ENCODE results near the gene UST. TPM values are rescaled to one million over a fixed set of nuclear protein-coding genes. Genes with fewer than 3 reads are reported as not detected.

Gene UST
- polyA plus RNA-seq, 4 donors: 0.81 to 4.0 (median 1.4) TPM; not detected in 1

GRCh38 chr6:149024361-149024760 is 277.5 kb downstream of the UST start:
- no peaks in the 10 kb centered on the region for H3K36me3 ChIP-seq (ENCODE audit: control insufficient read depth in 3 of 3, insufficient read depth in 2 of 3, low read depth in 1 of 3, low read length in 3 of 3)
- H3K9me3 ChIP-seq (ENCODE audit: control insufficient read depth in 2 of 2, insufficient read depth in 1 of 2, low read depth in 1 of 2, low read length in 1 of 2): peaks cover 0 to 5% of the 10 kb centered on the region in 2 donors
- H3K4me3 ChIP-seq (ENCODE audit: low read depth in 1 of 3, low read length in 3 of 3): no peak overlapping the region
- no peaks in the 10 kb centered on the region for H3K4me1 ChIP-seq (ENCODE audit: control insufficient read depth in 3 of 3, insufficient read depth in 2 of 3, low read depth in 1 of 3, low read length in 2 of 3)
- FAIRE-seq (no peak), DNase-seq (no peak)
- WGBS, 3 donors: 80 to 87% (median 84%) methylated on average over 1 of the region's 1 CpG
- no peaks in the 10 kb centered on the region for H3K27me3 ChIP-seq (ENCODE audit: control insufficient read depth in 3 of 3, insufficient read depth in 3 of 3, low read length in 3 of 3)
- no peak overlapping the region for H3K27ac ChIP-seq (ENCODE audit: low read depth in 1 of 3, low read length in 2 of 3)

GRCh38 chr6:149025061-149025460 is 278.2 kb downstream of the UST start:
- H3K4me1 ChIP-seq (ENCODE audit: control insufficient read depth in 3 of 3, insufficient read depth in 2 of 3, low read depth in 1 of 3, low read length in 2 of 3): no peaks in the 10 kb centered on the region
- H3K4me3 ChIP-seq (ENCODE audit: low read depth in 1 of 3, low read length in 3 of 3): no peak overlapping the region
- H3K27me3 ChIP-seq (ENCODE audit: control insufficient read depth in 3 of 3, insufficient read depth in 3 of 3, low read length in 3 of 3): no peaks in the 10 kb centered on the region
- whole genome bisulfite sequencing, 3 donors: 83 to 89% (median 85%) methylated on average over 2 of the region's 2 CpGs
- peaks cover 0 to 5% of the 10 kb centered on the region in 2 donors for H3K9me3 ChIP-seq (ENCODE audit: control insufficient read depth in 2 of 2, insufficient read depth in 1 of 2, low read depth in 1 of 2, low read length in 1 of 2)
- H3K27ac ChIP-seq (ENCODE audit: low read depth in 1 of 3, low read length in 2 of 3): no peak overlapping the region
- H3K36me3 ChIP-seq (ENCODE audit: control insufficient read depth in 3 of 3, insufficient read depth in 2 of 3, low read depth in 1 of 3, low read length in 3 of 3): no peaks in the 10 kb centered on the region
- DNase-seq: no peak
- no peak for FAIRE-seq

GRCh38 chr6:149026530-149026942 is 279.7 kb downstream of the UST start:
- Histone ChIP-seq H3K27ac (ENCODE audit: low read depth in 1 of 3, low read length in 2 of 3) (no peak overlapping the region), H3K9me3 (ENCODE audit: control insufficient read depth in 2 of 2, insufficient read depth in 1 of 2, low read depth in 1 of 2, low read length in 1 of 2) (peaks cover 0 to 5% of the 10 kb centered on the region in 2 donors), H3K36me3 (ENCODE audit: control insufficient read depth in 3 of 3, insufficient read depth in 2 of 3, low read depth in 1 of 3, low read length in 3 of 3) (no peaks in the 10 kb centered on the region), H3K4me1 (ENCODE audit: control insufficient read depth in 3 of 3, insufficient read depth in 2 of 3, low read depth in 1 of 3, low read length in 2 of 3) (no peaks in the 10 kb centered on the region), H3K4me3 (ENCODE audit: low read depth in 1 of 3, low read length in 3 of 3) (no peak overlapping the region), H3K27me3 (ENCODE audit: control insufficient read depth in 3 of 3, insufficient read depth in 3 of 3, low read length in 3 of 3) (no peaks in the 10 kb centered on the region)
- DNase-seq: peak in 1 of 2 donors; percentile 35
- no peak for FAIRE-seq
- WGBS, 3 donors: 37 to 66% (median 54%) methylated on average over 4 of the region's 4 CpGs

- 84 to 96% (median 95%) methylated on average over 1 of the region's 1 CpG for WGBS, 3 donors
- Histone ChIP-seq H3K36me3 (ENCODE audit: control insufficient read depth in 3 of 3, insufficient read depth in 2 of 3, low read depth in 1 of 3, low read length in 3 of 3) (no peaks in the 10 kb centered on the region), H3K27me3 (ENCODE audit: control insufficient read depth in 3 of 3, insufficient read depth in 3 of 3, low read length in 3 of 3) (no peaks in the 10 kb centered on the region), H3K27ac (ENCODE audit: low read depth in 1 of 3, low read length in 2 of 3) (no peak overlapping the region), H3K4me3 (ENCODE audit: low read depth in 1 of 3, low read length in 3 of 3) (no peak overlapping the region), H3K9me3 (ENCODE audit: control insufficient read depth in 2 of 2, insufficient read depth in 1 of 2, low read depth in 1 of 2, low read length in 1 of 2) (peaks cover 0 to 5% of the 10 kb centered on the region in 2 donors), H3K4me1 (ENCODE audit: control insufficient read depth in 3 of 3, insufficient read depth in 2 of 3, low read depth in 1 of 3, low read length in 2 of 3) (no peaks in the 10 kb centered on the region)
- no peak for DNase-seq
- no peak for FAIRE-seq
Observed at GRCh38 chr6:149027484-149027883, 280.7 kb downstream of the UST start.

- Histone ChIP-seq H3K9me3 (ENCODE audit: control insufficient read depth in 2 of 2, insufficient read depth in 1 of 2, low read depth in 1 of 2, low read length in 1 of 2) (peaks cover 0 to 5% of the 10 kb centered on the region in 2 donors), H3K36me3 (ENCODE audit: control insufficient read depth in 3 of 3, insufficient read depth in 2 of 3, low read depth in 1 of 3, low read length in 3 of 3) (no peaks in the 10 kb centered on the region), H3K27ac (ENCODE audit: low read depth in 1 of 3, low read length in 2 of 3) (no peak overlapping the region), H3K4me3 (ENCODE audit: low read depth in 1 of 3, low read length in 3 of 3) (no peak overlapping the region), H3K27me3 (ENCODE audit: control insufficient read depth in 3 of 3, insufficient read depth in 3 of 3, low read length in 3 of 3) (no peaks in the 10 kb centered on the region), H3K4me1 (ENCODE audit: control insufficient read depth in 3 of 3, insufficient read depth in 2 of 3, low read depth in 1 of 3, low read length in 2 of 3) (no peaks in the 10 kb centered on the region)
- 5 to 16% (median 6%) methylated on average over 6 of the region's 6 CpGs for WGBS, 3 donors
- peak; percentile 96 for FAIRE-seq
- DNase-seq: peak; percentile 88 to 91
Observed at GRCh38 chr6:149028767-149029405, 282.1 kb downstream of the UST start.

- H3K4me3 ChIP-seq (ENCODE audit: low read depth in 1 of 3, low read length in 3 of 3): peak overlapping the region in 1 of 3 donors; percentile 32
- H3K4me1 ChIP-seq (ENCODE audit: control insufficient read depth in 3 of 3, insufficient read depth in 2 of 3, low read depth in 1 of 3, low read length in 2 of 3): no peaks in the 10 kb centered on the region
- 75 to 87% (median 76%) methylated on average over 4 of the region's 4 CpGs for WGBS, 3 donors
- FAIRE-seq (no peak), DNase-seq (no peak)
- no peaks in the 10 kb centered on the region for H3K36me3 ChIP-seq (ENCODE audit: control insufficient read depth in 3 of 3, insufficient read depth in 2 of 3, low read depth in 1 of 3, low read length in 3 of 3)
- peak overlapping the region in 1 of 3 donors; percentile 58 for H3K27ac ChIP-seq (ENCODE audit: low read depth in 1 of 3, low read length in 2 of 3)
- H3K9me3 ChIP-seq (ENCODE audit: control insufficient read depth in 2 of 2, insufficient read depth in 1 of 2, low read depth in 1 of 2, low read length in 1 of 2): peaks cover 0 to 3% of the 10 kb centered on the region in 2 donors
- no peaks in the 10 kb centered on the region for H3K27me3 ChIP-seq (ENCODE audit: control insufficient read depth in 3 of 3, insufficient read depth in 3 of 3, low read length in 3 of 3)
Observed at GRCh38 chr6:149031201-149031858, 284.5 kb downstream of the UST start.

GRCh38 chr6:149031859-149032598 is 285.2 kb downstream of the UST start:
- no peaks in the 10 kb centered on the region for H3K36me3 ChIP-seq (ENCODE audit: control insufficient read depth in 3 of 3, insufficient read depth in 2 of 3, low read depth in 1 of 3, low read length in 3 of 3)
- H3K4me3 ChIP-seq (ENCODE audit: low read depth in 1 of 3, low read length in 3 of 3): peak overlapping the region in 1 of 3 donors; percentile 32
- no peaks in the 10 kb centered on the region for H3K9me3 ChIP-seq (ENCODE audit: control insufficient read depth in 2 of 2, insufficient read depth in 1 of 2, low read depth in 1 of 2, low read length in 1 of 2)
- WGBS, 3 donors: 73 to 84% (median 81%) methylated on average over 18 of the region's 18 CpGs
- DNase-seq (no peak), FAIRE-seq (no peak)
- H3K27ac ChIP-seq (ENCODE audit: low read depth in 1 of 3, low read length in 2 of 3): peak overlapping the region in 1 of 3 donors; percentile 58
- no peaks in the 10 kb centered on the region for H3K4me1 ChIP-seq (ENCODE audit: control insufficient read depth in 3 of 3, insufficient read depth in 2 of 3, low read depth in 1 of 3, low read length in 2 of 3)
- no peaks in the 10 kb centered on the region for H3K27me3 ChIP-seq (ENCODE audit: control insufficient read depth in 3 of 3, insufficient read depth in 3 of 3, low read length in 3 of 3)

GRCh38 chr6:149032599-149033405 is 286.0 kb downstream of the UST start:
- Histone ChIP-seq H3K27me3 (ENCODE audit: control insufficient read depth in 3 of 3, insufficient read depth in 3 of 3, low read length in 3 of 3) (no peaks in the 10 kb centered on the region), H3K27ac (ENCODE audit: low read depth in 1 of 3, low read length in 2 of 3) (peak overlapping the region in 1 of 3 donors; percentile 58), H3K9me3 (ENCODE audit: control insufficient read depth in 2 of 2, insufficient read depth in 1 of 2, low read depth in 1 of 2, low read length in 1 of 2) (no peaks in the 10 kb centered on the region), H3K4me3 (ENCODE audit: low read depth in 1 of 3, low read length in 3 of 3) (peak overlapping the region in 1 of 3 donors; percentile 32), H3K36me3 (ENCODE audit: control insufficient read depth in 3 of 3, insufficient read depth in 2 of 3, low read depth in 1 of 3, low read length in 3 of 3) (no peaks in the 10 kb centered on the region), H3K4me1 (ENCODE audit: control insufficient read depth in 3 of 3, insufficient read depth in 2 of 3, low read depth in 1 of 3, low read length in 2 of 3) (no peaks in the 10 kb centered on the region)
- FAIRE-seq (no peak), DNase-seq (no peak)
- 41 to 51% (median 42%) methylated on average over 8 of the region's 8 CpGs for WGBS, 3 donors
